Right lobe of liver (tissue), 6 donors: ENCODE measurements around the gene ANKRD16. TPM values are rescaled to one million over a fixed set of nuclear protein-coding genes. Genes with fewer than 3 reads are reported as not detected.
"Not testable (repeated sequence)": the region's sequence is repeated elsewhere in the genome, so short reads cannot be mapped to it uniquely, and the experiment has no call there.

Source experiments
- ATAC-seq, 4 donors: fragments of 200-7000 bp; cut with Tn5 transposase; one replicate each; pipeline ENCODE4 v1.9.1; 2020; ENCODE audit warnings: mild to moderate bottlenecking in 4 of 4, moderate library complexity in 4 of 4
- DNase-seq, 3 donors: peaks; one replicate each; pipeline ENCODE4 v3.0.0-alpha.2; 2020
- H3K27ac ChIP-seq, 3 donors: fragments of 200-600 bp; one replicate each; pipeline ENCODE4 v1.8.0; 2022
- H3K27me3 ChIP-seq, 2 donors: fragments of 200-600 bp; one replicate each; pipeline ENCODE4 v1.8.0; 2022
- H3K36me3 ChIP-seq, 4 donors: fragments of 200-600 bp; sonication (generic) in 1 of 4; one replicate each; pipeline versions ENCODE4 v1.5.1 to v1.8.0; 2017 to 2022; ENCODE audit warnings: control low read depth in 1 of 4
- H3K4me1 ChIP-seq, 4 donors: fragments of 200-600 bp; sonication (generic) in 1 of 4; one replicate each; pipeline versions ENCODE4 v1.5.1 to v1.8.0; 2017 to 2022; ENCODE audit warnings: control low read depth in 1 of 4
- H3K4me3 ChIP-seq, 3 donors: fragments of 200-600 bp; one replicate each; pipeline ENCODE4 v1.8.0; 2022
- H3K9me3 ChIP-seq, 4 donors: fragments of 200-600 bp; sonication (generic) in 1 of 4; one replicate each; pipeline versions ENCODE4 v1.5.1 to v1.8.0; 2017 to 2022; ENCODE audit warnings: control low read depth in 1 of 4
- CTCF ChIP-seq, 4 donors: fragments of 200-600 bp in 3 of 4; fragments of 450-650 bp in 1 of 4; IDR thresholded peaks; one replicate each; pipeline versions ENCODE4 v1.5.1 to v1.8.0; 2016 to 2022; ENCODE audit warnings: antibody characterized with exemption in 4 of 4, mild to moderate bottlenecking in 2 of 4
- POLR2A ChIP-seq: fragments of 450-650 bp; IDR thresholded peaks from one replicate; pipeline ENCODE4 v1.6.1; 2017; ENCODE audit warnings: antibody characterized with exemption, mild to moderate bottlenecking
- WGBS: methylation state at CpG from one replicate; pipeline ENCODE4 v1.1.6; 2018; ENCODE audit warnings: low coverage, low lambda C conversion rate; ENCODE audit not compliant: insufficient coverage; ENCODE audit errors: missing lambda C conversion rate; 5-methylcytosine and 5-hydroxymethylcytosine counted together
- intact Hi-C, 2 donors: fragments of 100-400 bp; cut with DNase I; formaldehyde crosslinking; loops; one replicate each; pipeline versions ENCODE4 v1.11.2 to v1.14.1; 2022
- total RNA-seq, 6 experiments: library from RNA; depleted of rRNA in 2 of 6; stranded (reverse); fragments of >200 nt in 2 of 6; fragmentation: NEBNext Ultra II Directional in 3 of 6; extraction: Animal tissue kit (Norgen Biotek cat#: 25700) in 3 of 6; gene quantifications; one replicate each; pipeline versions ENCODE4 v1.1.0 to v1.2.4, GENCODE V29; 2016 to 2023
- donor health status: DM: no; HTN: yes; CAD: no.
- donor health status: DM: no; HTN: no; CAD: no.
- donor health status: DM: no; HTN: no; CAD: no.
- donor health status: DM: no; HTN: yes; CAD: no.
- donor health status: DM: no; HTN: yes; CAD: no.

ANKRD16 gene
- total RNA-seq, 6 experiments from 2014 or later = 1.8 to 6.1 (median 4.1) TPM

GRCh38 chr10:5854131-5854475 lies 35.6 kb downstream of the ANKRD16 start:
- no peak for ATAC-seq
- Histone ChIP-seq H3K36me3 (no peaks in the 10 kb centered on the region), H3K27me3 (no peaks in the 10 kb centered on the region), H3K4me3 (no peak overlapping the region), H3K9me3 (no peaks in the 10 kb centered on the region), H3K4me1 (no peaks in the 10 kb centered on the region), H3K27ac (no peak overlapping the region)
- intact Hi-C loops = no loop called here
- WGBS = 100% methylated on average over 2 of the region's 5 CpGs
- DNase-seq = no peak
- no peak for TF ChIP-seq POLR2A
- no peak for TF ChIP-seq CTCF (IDR thresholded peaks at IDR 0.05)

- H3K27me3 ChIP-seq, H3K27ac ChIP-seq, DNase-seq, H3K4me1 ChIP-seq, H3K36me3 ChIP-seq, intact Hi-C loops, H3K9me3 ChIP-seq, H3K4me3 ChIP-seq: not testable (repeated sequence)
- ATAC-seq = peak in 1 of 4 donors; percentile 20
- WGBS = 92% methylated on average over 2 of the region's 4 CpGs
Measured at GRCh38 chr10:5846667-5847066, 43.0 kb downstream of the ANKRD16 start.

GRCh38 chr10:5844345-5845055 lies 45.2 kb downstream of the ANKRD16 start:
- 70% methylated on average over 13 of the region's 13 CpGs for WGBS
- Histone ChIP-seq H3K27me3 (no peaks in the 10 kb centered on the region), H3K4me3 (no peak overlapping the region), H3K4me1 (no peaks in the 10 kb centered on the region), H3K27ac (no peak overlapping the region), H3K9me3 (no peaks in the 10 kb centered on the region), H3K36me3 (no peaks in the 10 kb centered on the region)
- peak in 1 of 4 donors; percentile 27 for ATAC-seq
- DNase-seq = no peak
- TF ChIP-seq POLR2A = no peak
- intact Hi-C loops = no loop called here

GRCh38 chr10:5843686-5844344 lies 45.9 kb downstream of the ANKRD16 start:
- no peaks in the 10 kb centered on the region for H3K4me1 ChIP-seq
- no peaks in the 10 kb centered on the region for H3K9me3 ChIP-seq
- DNase-seq = no peak
- H3K36me3 ChIP-seq = no peaks in the 10 kb centered on the region
- no peak overlapping the region for H3K4me3 ChIP-seq
- H3K27me3 ChIP-seq = no peaks in the 10 kb centered on the region
- H3K27ac ChIP-seq = no peak overlapping the region
- no peak for ATAC-seq
- intact Hi-C loops = no loop called here
- 67% methylated on average over 4 of the region's 4 CpGs for WGBS
- no peak for TF ChIP-seq CTCF (IDR thresholded peaks at IDR 0.05)
- no peak for TF ChIP-seq POLR2A

- DNase-seq (no peak), ATAC-seq (no peak)
- Histone ChIP-seq H3K4me1 (no peaks in the 10 kb centered on the region), H3K9me3 (no peaks in the 10 kb centered on the region), H3K27ac (no peak overlapping the region), H3K4me3 (no peak overlapping the region), H3K36me3 (no peaks in the 10 kb centered on the region), H3K27me3 (no peaks in the 10 kb centered on the region)
- WGBS = 92% methylated on average over 14 of the region's 14 CpGs
- intact Hi-C loops = no loop called here
- TF ChIP-seq POLR2A (no peak), CTCF (IDR thresholded peaks at IDR 0.05) (no peak)
Measured at GRCh38 chr10:5841965-5842364, 47.7 kb downstream of the ANKRD16 start.
